Activated CD8-positive, alpha-beta T cell treated with anti-CD3 and anti-CD28 coated beads for 36 hours (primary cell): ENCODE measurements around the gene TMEM233. TPM values are rescaled to one million over a fixed set of nuclear protein-coding genes. Genes with fewer than 3 reads are reported as not detected.

Source experiments
- ATAC-seq: fragments of 200-7000 bp; cut with Tn5 transposase; one replicate; pipeline ENCODE4 v1.10.0; 2021; ENCODE audit warnings: mild to moderate bottlenecking, moderate library complexity
- CTCF ChIA-PET: fragments of 350-600 bp; sonication (Branson Sonifier 250); formaldehyde crosslinking; loops from one replicate; lab custom pipeline; 2021; ENCODE audit warnings: antibody characterized with exemption; lab: Charles Lee
- POLR2A ChIA-PET: fragments of 350-600 bp; sonication (Branson Sonifier 250); formaldehyde crosslinking; loops from one replicate; lab custom pipeline; 2021; ENCODE audit warnings: antibody characterized with exemption; lab: Charles Lee
- DNase-seq: peaks from one replicate; pipeline ENCODE4 v3.0.0-alpha.2; 2020
- H3K27ac Mint-ChIP-seq: one replicate; pipeline ENCODE4 v1.8.0; 2021; ENCODE audit warnings: mild to moderate bottlenecking, mixed read lengths
- H3K27me3 Mint-ChIP-seq: one replicate; pipeline ENCODE4 v1.8.0; 2021; ENCODE audit warnings: mixed read lengths
- H3K36me3 Mint-ChIP-seq: one replicate; pipeline ENCODE4 v1.8.0; 2021; ENCODE audit warnings: low read depth, mixed read lengths
- H3K4me1 Mint-ChIP-seq: one replicate; pipeline ENCODE4 v1.8.0; 2021; ENCODE audit warnings: low read depth, mixed read lengths
- H3K4me3 Mint-ChIP-seq: one replicate; pipeline ENCODE4 v1.8.0; 2021; ENCODE audit warnings: mild to moderate bottlenecking, moderate library complexity, mixed read lengths
- H3K9me3 Mint-ChIP-seq: one replicate; pipeline ENCODE4 v1.8.0; 2021; ENCODE audit warnings: mixed read lengths
- intact Hi-C: fragments of 100-400 bp; cut with micrococcal nuclease; formaldehyde crosslinking; loops from one replicate; pipeline ENCODE4 v1.10.0; 2022
- total RNA-seq, 2 experiments: library from RNA; stranded (reverse); gene quantifications; one replicate each; pipeline ENCODE4 v1.2.3, GENCODE V29; 2021
- TF ChIP-seq, protein P1 (sequence below): fragments of 200-600 bp; IDR thresholded peaks from one replicate; pipeline ENCODE4 v1.8.0; 2022; ENCODE audit warnings: antibody characterized with exemption, mild to moderate bottlenecking

The TMEM233 gene
- total RNA-seq, 2 experiments from 2014 or later = not detected

GRCh38 chr12:119676573-119676972 is 83.0 kb downstream of the TMEM233 start:
- DNase-seq (no peak), ATAC-seq (no peak)
- POLR2A ChIA-PET = no interaction called here
- peak overlapping the region; percentile 8 for H3K27ac Mint-ChIP-seq
- H3K4me1 Mint-ChIP-seq = peaks cover 33% of the 10 kb centered on the region
- peaks cover 73% of the 10 kb centered on the region for H3K36me3 Mint-ChIP-seq
- H3K27me3 Mint-ChIP-seq = no peaks in the 10 kb centered on the region
- CTCF ChIA-PET = no interaction called here
- TF ChIP-seq, protein P1, sequence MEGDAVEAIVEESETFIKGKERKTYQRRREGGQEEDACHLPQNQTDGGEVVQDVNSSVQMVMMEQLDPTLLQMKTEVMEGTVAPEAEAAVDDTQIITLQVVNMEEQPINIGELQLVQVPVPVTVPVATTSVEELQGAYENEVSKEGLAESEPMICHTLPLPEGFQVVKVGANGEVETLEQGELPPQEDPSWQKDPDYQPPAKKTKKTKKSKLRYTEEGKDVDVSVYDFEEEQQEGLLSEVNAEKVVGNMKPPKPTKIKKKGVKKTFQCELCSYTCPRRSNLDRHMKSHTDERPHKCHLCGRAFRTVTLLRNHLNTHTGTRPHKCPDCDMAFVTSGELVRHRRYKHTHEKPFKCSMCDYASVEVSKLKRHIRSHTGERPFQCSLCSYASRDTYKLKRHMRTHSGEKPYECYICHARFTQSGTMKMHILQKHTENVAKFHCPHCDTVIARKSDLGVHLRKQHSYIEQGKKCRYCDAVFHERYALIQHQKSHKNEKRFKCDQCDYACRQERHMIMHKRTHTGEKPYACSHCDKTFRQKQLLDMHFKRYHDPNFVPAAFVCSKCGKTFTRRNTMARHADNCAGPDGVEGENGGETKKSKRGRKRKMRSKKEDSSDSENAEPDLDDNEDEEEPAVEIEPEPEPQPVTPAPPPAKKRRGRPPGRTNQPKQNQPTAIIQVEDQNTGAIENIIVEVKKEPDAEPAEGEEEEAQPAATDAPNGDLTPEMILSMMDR = no peak
- no peaks in the 10 kb centered on the region for H3K9me3 Mint-ChIP-seq
- intact Hi-C loops = no loop called here
- H3K4me3 Mint-ChIP-seq = no peak overlapping the region

- Mint-ChIP-seq H3K9me3 (no peaks in the 10 kb centered on the region), H3K27me3 (no peaks in the 10 kb centered on the region), H3K4me1 (peaks cover 31% of the 10 kb centered on the region), H3K36me3 (peaks cover 55% of the 10 kb centered on the region), H3K27ac (no peak overlapping the region), H3K4me3 (no peak overlapping the region)
- intact Hi-C loops = no loop called here
- no peak for ATAC-seq
- CTCF ChIA-PET = interaction anchor here (0.9 kb wide), 1 partner anchor 11 kb away, joined by 3 read pairs; the partner anchor contains the start of gene PRKAB1
- POLR2A ChIA-PET = interaction anchor here (0.7 kb wide), 1 partner anchor 62 kb away, joined by 3 read pairs; no protein-coding TSS in a partner anchor
- TF ChIP-seq, protein P1 = no peak
- DNase-seq = no peak
Measured at GRCh38 chr12:119678459-119678858, 84.9 kb downstream of the TMEM233 start.

DNA sequence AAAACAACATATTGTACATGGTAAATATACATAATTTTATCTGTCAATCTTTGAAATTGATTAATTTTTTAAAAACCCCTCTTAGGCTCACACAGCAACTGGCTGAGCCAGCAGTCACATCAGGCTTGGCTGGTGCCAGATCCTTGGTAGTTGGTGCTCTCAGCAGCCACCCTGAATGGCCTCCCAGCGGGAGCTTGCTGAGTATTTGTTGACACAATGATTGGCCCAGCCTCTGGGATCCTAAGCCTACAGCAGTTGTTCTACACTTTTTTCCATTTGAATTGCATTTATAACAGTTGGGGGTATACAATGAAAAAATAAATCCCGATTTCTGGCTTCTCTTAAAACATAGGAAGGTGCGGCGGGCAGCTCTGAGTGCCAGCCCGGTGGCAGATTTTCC is 85.5 kb downstream of the TMEM233 start:
- no peak for ATAC-seq
- ChIA-PET CTCF (interaction anchor here (0.9 kb wide), 1 partner anchor 11 kb away, joined by 3 read pairs; the partner anchor contains the start of gene PRKAB1), POLR2A (interaction anchor here (0.7 kb wide), 1 partner anchor 61 kb away, joined by 3 read pairs; no protein-coding TSS in a partner anchor)
- Mint-ChIP-seq H3K27ac (no peak overlapping the region), H3K9me3 (no peaks in the 10 kb centered on the region), H3K36me3 (peaks cover 49% of the 10 kb centered on the region), H3K27me3 (no peaks in the 10 kb centered on the region), H3K4me1 (peaks cover 25% of the 10 kb centered on the region), H3K4me3 (no peak overlapping the region)
- TF ChIP-seq, protein P1 = no peak
- intact Hi-C loops = no loop called here
- no peak for DNase-seq

GRCh38 chr12:119679490-119679889 is 85.9 kb downstream of the TMEM233 start:
- ChIA-PET CTCF (interaction anchor here (0.9 kb wide), 1 partner anchor 12 kb away, joined by 3 read pairs; the partner anchor contains the start of gene PRKAB1), POLR2A (no interaction called here)
- ATAC-seq = no peak
- TF ChIP-seq, protein P1 = no peak
- H3K4me3 Mint-ChIP-seq = no peak overlapping the region
- H3K9me3 Mint-ChIP-seq = no peaks in the 10 kb centered on the region
- H3K36me3 Mint-ChIP-seq = peaks cover 45% of the 10 kb centered on the region
- no peaks in the 10 kb centered on the region for H3K27me3 Mint-ChIP-seq
- intact Hi-C loops = no loop called here
- H3K4me1 Mint-ChIP-seq = peaks cover 21% of the 10 kb centered on the region
- no peak for DNase-seq
- peak overlapping the region; percentile 64 for H3K27ac Mint-ChIP-seq

GRCh38 chr12:119681111-119681510 is 87.5 kb downstream of the TMEM233 start:
- TF ChIP-seq, protein P1 = no peak
- ATAC-seq = no peak
- Mint-ChIP-seq H3K27ac (peak overlapping the region; percentile 88), H3K9me3 (no peaks in the 10 kb centered on the region), H3K27me3 (no peaks in the 10 kb centered on the region), H3K4me1 (peaks cover 13% of the 10 kb centered on the region), H3K36me3 (peaks cover 35% of the 10 kb centered on the region), H3K4me3 (no peak overlapping the region)
- ChIA-PET POLR2A (interaction anchor here (0.7 to 1.1 kb wide), 3 partner anchors 12 to 65 kb away, joined by 3 to 6 read pairs (median 3); partner anchors contain the start of gene PRKAB1), CTCF (interaction anchor here (2.0 kb wide), 1 partner anchor 13 kb away, joined by 8 read pairs; the partner anchor contains the start of gene PRKAB1)
- intact Hi-C loops = no loop called here
- no peak for DNase-seq
